PC-3 (cell line): ENCODE measurements around the gene ZFTA. TPM values are rescaled to one million over a fixed set of nuclear protein-coding genes. Genes with fewer than 3 reads are reported as not detected.

ENCODE experiments used
- ATAC-seq: fragments of 200-7000 bp; cut with Tn5 transposase; 2 replicates; pipeline ENCODE4 v1.9.1; 2020; ENCODE audit warnings: mild to moderate bottlenecking, moderate library complexity
- Bru-seq: library from RNA; stranded (reverse); fragments of 400-500 nt; gene quantifications from one replicate; lab custom pipeline; 2021; lab: Mats Ljungman, UMichigan
- BruChase-seq, 2 experiments: library from RNA; stranded (reverse); fragments of 400-500 nt; gene quantifications; one replicate each; lab custom pipeline; 2021; lab: Mats Ljungman, UMichigan
- BruUV-seq: library from RNA; stranded (reverse); fragments of 400-500 nt; replicated peaks from 2 replicates; lab custom pipeline; 2021; lab: Mats Ljungman, UMichigan
- CTCF ChIA-PET: fragments of 300-600 bp; sonication (Branson Sonifier 250); formaldehyde crosslinking; loops from one replicate; lab custom pipeline; 2022; ENCODE audit warnings: antibody characterized with exemption; lab: Charles Lee
- POLR2A ChIA-PET: fragments of 300-600 bp; sonication (Branson Sonifier 250); formaldehyde crosslinking; loops from one replicate; lab custom pipeline; 2022; ENCODE audit warnings: antibody characterized with exemption; ENCODE audit not compliant: unreplicated experiment; lab: Charles Lee
- DNase-seq: peaks from one replicate; pipeline ENCODE4 v3.0.0-alpha.2; 2015
- H2AFZ ChIP-seq: fragments of 300-600 bp; sonication (generic); 2 replicates; pipeline ENCODE4 v1.6.0; 2016; ENCODE audit warnings: antibody characterized with exemption, low read length
- H3F3A ChIP-seq: fragments of 300-600 bp; sonication (generic); one replicate; pipeline ENCODE4 v1.6.0; 2017; ENCODE audit warnings: antibody characterized with exemption, low read length, control low read depth, mild to moderate bottlenecking; ENCODE audit not compliant: unreplicated experiment
- H3K27ac ChIP-seq: fragments of 300-600 bp; sonication (generic); 2 replicates; pipeline ENCODE4 v1.5.1; 2016; ENCODE audit warnings: mild to moderate bottlenecking, low read length
- H3K27me3 ChIP-seq: fragments of 300-600 bp; sonication (generic); 2 replicates; pipeline ENCODE4 v1.6.1; 2016; ENCODE audit warnings: low read length, mixed read lengths
- H3K36me3 ChIP-seq: fragments of 300-600 bp; sonication (generic); 2 replicates; pipeline ENCODE4 v1.6.1; 2016; ENCODE audit warnings: low read depth, mixed run types, low read length, mixed read lengths
- H3K4me1 ChIP-seq: fragments of 300-600 bp; sonication (generic); 2 replicates; pipeline ENCODE4 v1.5.1; 2016; ENCODE audit warnings: low read length; ENCODE audit not compliant: insufficient read depth
- H3K4me2 ChIP-seq: fragments of 300-600 bp; sonication (generic); 2 replicates; pipeline ENCODE4 v1.6.0; 2016; ENCODE audit warnings: low read length
- H3K4me3 ChIP-seq: fragments of 300-600 bp; sonication (generic); 2 replicates; pipeline ENCODE4 v1.5.1; 2016; ENCODE audit warnings: mild to moderate bottlenecking, low read length, mixed read lengths
- H3K79me2 ChIP-seq: fragments of 300-600 bp; sonication (generic); 2 replicates; pipeline ENCODE4 v1.6.1; 2017; ENCODE audit warnings: low read length, mixed read lengths
- H3K9ac ChIP-seq: fragments of 300-600 bp; sonication (generic); 2 replicates; pipeline ENCODE4 v1.6.0; 2016; ENCODE audit warnings: mild to moderate bottlenecking, low read length
- H3K9me2 ChIP-seq: fragments of 300-600 bp; sonication (generic); replicated peaks from 2 replicates; pipeline ENCODE4 v1.6.1; 2016; ENCODE audit warnings: mixed run types, low read length, mixed read lengths
- H3K9me3 ChIP-seq: fragments of 300-600 bp; sonication (generic); 2 replicates; pipeline ENCODE4 v1.6.1; 2016; ENCODE audit warnings: low read length, mixed read lengths
- H4K20me1 ChIP-seq: fragments of 300-600 bp; sonication (generic); 2 replicates; pipeline ENCODE4 v1.6.1; 2016; ENCODE audit warnings: low read length, mixed read lengths
- CTCF ChIP-seq: fragments of 300-600 bp; sonication (generic); conservative IDR thresholded peaks from 2 replicates; pipeline ENCODE4 v1.5.1; 2017; ENCODE audit warnings: antibody characterized with exemption, low read depth, mild to moderate bottlenecking, low read length
- EZH2 ChIP-seq: fragments of 300-600 bp; sonication (generic); IDR thresholded peaks from one replicate; pipeline ENCODE4 v1.6.1; 2017; ENCODE audit warnings: antibody characterized with exemption, mild to moderate bottlenecking, low read length; ENCODE audit not compliant: unreplicated experiment
- EZH2phosphoT487 ChIP-seq: fragments of 300-600 bp; sonication (generic); IDR thresholded peaks from 2 replicates; pipeline ENCODE4 v1.6.1; 2018; ENCODE audit warnings: mild to moderate bottlenecking, antibody characterized with exemption, low read length, borderline replicate concordance
- intact Hi-C: fragments of 100-400 bp; cut with micrococcal nuclease; formaldehyde crosslinking; loops from 2 replicates; pipeline ENCODE4 v1.9.0; 2023
- long read RNA-seq: library from polyadenylated mRNA; unstranded; transcript quantifications from one replicate; pipeline ENCODE4 v2.0.0, GENCODE V29; 2021; ENCODE audit not compliant: unreplicated experiment
- total RNA-seq: library from RNA; depleted of rRNA; stranded (reverse); fragments of >200 nt; gene quantifications from 2 replicates; pipeline ENCODE4 v1.2.3, GENCODE V29; 2014; rRNA removed

ZFTA gene
- total RNA-seq (15.1 and 29.5 TPM in 2 replicates), Bru-seq, nascent RNA (percentile 53 among the genes with signal in this experiment), BruChase-seq, experiment 1, labeled RNA remaining after a 6-hour chase (percentile 88 among the genes with signal in this experiment), BruChase-seq, experiment 2, labeled RNA remaining after a 2-hour chase (percentile 81 among the genes with signal in this experiment)
- long read RNA-seq, partial matches to known transcripts: 2 of 56 reads
- long read RNA-seq, other reads (novel, unspliced or antisense): 53 of 56 reads

DNA sequence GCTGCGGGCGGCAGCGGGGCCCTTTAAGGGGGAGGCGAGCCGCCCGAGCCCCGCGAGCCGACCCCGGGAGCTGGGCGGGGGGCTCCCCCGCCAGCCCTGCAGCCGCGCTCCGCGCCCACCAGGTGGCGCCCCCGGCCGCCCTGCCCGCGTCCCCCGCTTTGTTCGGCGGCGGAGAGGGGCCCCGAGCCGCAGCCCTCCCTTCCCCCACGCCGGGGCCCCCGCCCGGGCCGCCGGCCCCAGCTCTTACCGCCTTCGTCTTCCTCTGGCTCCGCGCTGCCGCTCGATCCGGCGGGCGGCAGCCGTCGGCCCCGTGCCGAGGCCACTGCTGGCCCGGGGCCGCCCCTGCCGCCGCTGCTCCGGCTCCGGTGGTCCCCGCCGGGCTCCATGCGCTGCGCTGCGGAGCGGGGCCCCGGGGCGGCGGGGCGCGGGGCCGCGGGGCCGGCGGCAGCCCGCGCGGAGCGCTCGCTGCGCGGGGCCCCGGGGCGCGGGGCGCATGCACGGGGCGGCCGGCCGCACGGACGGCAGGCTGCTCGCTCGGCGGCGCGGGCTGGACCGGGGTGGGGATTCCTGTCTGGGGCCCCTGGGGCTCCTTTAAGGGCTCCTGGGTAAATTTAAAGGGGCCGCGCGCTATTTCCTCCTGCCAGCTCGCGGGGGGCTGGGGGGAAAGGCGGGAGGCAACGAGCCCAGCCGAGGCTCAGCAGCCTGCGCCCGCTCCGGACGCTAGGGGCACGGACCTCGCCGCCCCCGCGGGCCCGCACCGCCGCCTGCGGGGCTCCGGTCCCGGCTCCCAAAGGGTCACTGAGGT lies at the start of gene ZFTA:
ZFTA (minus strand) TSS at position 539 of the 805 bp plus-strand sequence; CDS start at position 386, 153 bp downstream.
- peak within 1 kb of the TSS; percentile 70 for H3K9ac ChIP-seq
- H3K4me2 ChIP-seq: peak within 1 kb of the TSS; percentile 100
- H3K4me3 ChIP-seq: peak within 1 kb of the TSS; percentile 100
- peaks cover 9% of the 10 kb centered on the region; the same call in 1 of the 2 replicates for H3K4me1 ChIP-seq
- H3K36me3 ChIP-seq: no peaks in the 10 kb centered on the region
- POLR2A ChIA-PET: interaction anchor here (0.6 kb wide), 2 partner anchors 54 to 1973 kb away, joined by 3 to 18 read pairs; no protein-coding TSS in a partner anchor
- H3F3A ChIP-seq: peaks cover 7% of the 10 kb centered on the region
- peaks cover 13% of the 10 kb centered on the region for H4K20me1 ChIP-seq
- H3K9me2 ChIP-seq: no peaks in the 10 kb centered on the region
- TF ChIP-seq CTCF (peak; percentile 45), EZH2phosphoT487 (no peak), EZH2 (no peak)
- H2AFZ ChIP-seq: peak within 1 kb of the TSS; percentile 87
- DNase-seq (peak; percentile 64), ATAC-seq (peak; percentile 59)
- no TSS peak for BruUV-seq
- peaks cover 21% of the 10 kb centered on the region for H3K79me2 ChIP-seq
- no peaks in the 10 kb centered on the region for H3K27me3 ChIP-seq
- H3K9me3 ChIP-seq: no peaks in the 10 kb centered on the region
- no peak within 1 kb of the TSS for H3K27ac ChIP-seq
- CTCF ChIA-PET: interaction anchor here (0.6 to 1.7 kb wide), 4 partner anchors 69 to 193 kb away, joined by 3 to 7 read pairs (median 4); no protein-coding TSS in a partner anchor
- intact Hi-C loops: loop anchor here (1.0 to 10.0 kb wide), 3 partner anchors 46 to 376 kb away; no protein-coding TSS in a partner anchor

DNA sequence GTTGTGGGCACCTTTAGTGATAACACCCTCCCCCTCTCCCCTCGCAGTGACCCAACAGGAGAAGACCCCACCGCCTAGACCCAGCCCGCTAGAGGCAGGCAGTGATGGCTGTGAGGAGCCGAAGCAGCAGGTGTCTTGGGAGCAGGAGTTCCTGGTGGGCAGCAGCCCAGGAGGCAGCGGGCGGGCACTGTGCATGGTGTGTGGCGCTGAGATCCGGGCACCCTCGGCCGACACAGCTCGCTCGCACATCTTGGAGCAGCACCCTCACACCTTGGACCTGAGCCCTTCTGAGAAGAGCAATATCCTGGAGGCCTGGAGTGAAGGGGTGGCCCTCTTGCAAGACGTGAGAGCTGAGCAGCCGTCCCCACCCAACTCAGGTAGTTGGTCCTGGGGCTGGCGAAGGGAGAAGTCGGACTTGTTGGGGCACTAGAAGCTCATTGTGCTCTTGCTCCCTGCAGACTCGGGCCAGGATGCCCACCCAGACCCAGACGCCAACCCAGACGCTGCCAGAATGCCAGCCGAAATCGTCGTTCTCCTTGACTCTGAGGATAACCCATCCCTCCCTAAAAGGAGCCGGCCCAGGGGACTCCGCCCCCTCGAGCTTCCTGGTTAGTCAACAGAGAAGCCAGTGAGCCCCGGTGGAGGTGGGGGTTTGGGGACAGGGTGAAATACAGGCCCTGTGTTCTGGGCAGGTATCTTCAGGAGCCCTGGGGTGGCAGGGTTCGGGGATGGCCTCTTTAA lies 49.4 kb upstream of the ZFTA start:
- POLR2A ChIA-PET: no interaction called here
- Histone ChIP-seq H3K79me2 (peaks cover 46% of the 10 kb centered on the region), H3K27me3 (no peaks in the 10 kb centered on the region), H3K4me1 (peaks cover 11% of the 10 kb centered on the region), H3K9me2 (no peaks in the 10 kb centered on the region), H3K36me3 (peaks cover 47% of the 10 kb centered on the region), H3F3A (no peaks in the 10 kb centered on the region), H2AFZ (no peak overlapping the region), H3K27ac (no peak overlapping the region), H3K9me3 (no peaks in the 10 kb centered on the region), H4K20me1 (peaks cover 36% of the 10 kb centered on the region), H3K4me2 (no peak overlapping the region), H3K9ac (no peak overlapping the region), H3K4me3 (no peak overlapping the region)
- CTCF ChIA-PET: no interaction called here
- no TSS peak for BruUV-seq
- ATAC-seq (no peak), DNase-seq (no peak)
- intact Hi-C loops: no loop called here
- no peak for TF ChIP-seq EZH2phosphoT487
- no peak for TF ChIP-seq EZH2
- TF ChIP-seq CTCF: no peak
